Fibroblast of skin of scalp (primary cell): ENCODE data around the gene TIGD2.
"Not testable (repeated sequence)": the region's sequence is repeated elsewhere in the genome, so short reads cannot be mapped to it uniquely, and the experiment has no call there.

Experiments used
- DNase-seq: peaks from one replicate; pipeline ENCODE4 v3.0.0-alpha.2; 2013

Gene TIGD2

DNA sequence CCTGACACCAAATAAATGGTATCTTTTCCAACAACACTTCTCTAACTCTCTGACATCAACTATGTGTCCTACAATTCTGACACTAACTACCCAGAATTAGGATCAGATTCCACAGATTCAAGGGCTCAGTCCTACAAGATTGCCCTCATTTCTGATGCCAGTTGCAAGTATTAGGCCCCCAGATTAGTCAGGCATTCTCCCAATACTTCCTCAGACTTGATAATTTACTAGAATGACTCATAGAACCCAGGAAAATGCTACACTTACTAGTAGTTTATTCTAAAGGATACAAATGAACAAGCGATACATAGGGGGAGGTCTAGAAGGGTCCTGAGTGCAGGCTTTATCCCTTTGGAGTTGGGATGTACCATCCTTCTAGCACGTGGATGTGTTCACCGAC, 8.5 kb downstream of the TIGD2 start:
- peak; percentile 8 for DNase-seq

DNA sequence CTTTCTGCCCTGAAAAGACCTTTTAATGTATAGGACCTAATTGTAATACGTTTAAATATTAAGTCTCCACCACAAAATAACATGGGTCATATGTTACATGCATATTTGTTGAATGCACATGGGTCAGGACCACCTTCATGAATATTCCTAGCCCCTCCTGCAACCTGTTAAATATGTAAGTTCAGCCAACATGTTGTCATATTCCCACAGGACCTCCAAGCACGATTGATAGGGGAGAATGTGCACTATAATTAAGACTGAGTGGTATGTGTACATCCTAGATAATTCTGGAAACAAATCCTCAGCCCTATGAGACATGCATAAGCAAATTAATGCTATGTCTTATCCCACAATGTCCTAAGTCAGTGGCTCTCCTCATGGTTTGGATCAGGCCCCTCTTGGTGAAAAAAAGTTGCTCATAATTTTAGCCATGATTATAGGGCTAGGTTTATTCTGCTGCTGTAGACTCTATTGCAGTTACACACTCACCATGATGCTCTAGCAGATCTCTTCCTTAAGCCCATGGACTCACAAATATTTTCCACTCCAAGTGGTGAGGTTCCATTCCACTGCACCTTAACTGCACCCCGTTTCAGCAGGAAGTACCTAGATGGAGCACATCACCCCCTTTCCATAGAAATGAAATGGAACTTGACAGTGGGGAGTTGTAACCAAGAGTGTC, 10.2 kb downstream of the TIGD2 start:
- DNase-seq, result no peak

DNA sequence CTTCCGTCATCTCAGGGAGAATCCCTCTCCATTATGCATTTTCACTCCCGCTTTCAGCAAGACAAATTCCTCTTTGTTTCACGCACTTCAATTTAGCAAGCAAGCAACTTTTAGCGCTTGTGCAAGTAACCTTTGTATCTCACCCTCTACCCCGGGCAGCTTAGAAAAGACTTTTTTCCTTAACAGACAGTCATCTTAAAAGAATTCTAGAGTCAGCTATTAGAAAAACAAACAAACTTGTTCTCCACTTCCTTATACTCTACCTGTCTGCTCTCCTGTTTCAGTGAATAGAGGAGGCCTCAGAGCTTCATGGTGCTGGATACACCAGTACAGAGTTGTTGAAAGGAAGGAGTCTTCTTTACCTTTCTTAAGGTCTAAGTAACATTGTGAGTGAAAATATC, 12.1 kb downstream of the TIGD2 start:
- DNase-seq, result no peak

DNA sequence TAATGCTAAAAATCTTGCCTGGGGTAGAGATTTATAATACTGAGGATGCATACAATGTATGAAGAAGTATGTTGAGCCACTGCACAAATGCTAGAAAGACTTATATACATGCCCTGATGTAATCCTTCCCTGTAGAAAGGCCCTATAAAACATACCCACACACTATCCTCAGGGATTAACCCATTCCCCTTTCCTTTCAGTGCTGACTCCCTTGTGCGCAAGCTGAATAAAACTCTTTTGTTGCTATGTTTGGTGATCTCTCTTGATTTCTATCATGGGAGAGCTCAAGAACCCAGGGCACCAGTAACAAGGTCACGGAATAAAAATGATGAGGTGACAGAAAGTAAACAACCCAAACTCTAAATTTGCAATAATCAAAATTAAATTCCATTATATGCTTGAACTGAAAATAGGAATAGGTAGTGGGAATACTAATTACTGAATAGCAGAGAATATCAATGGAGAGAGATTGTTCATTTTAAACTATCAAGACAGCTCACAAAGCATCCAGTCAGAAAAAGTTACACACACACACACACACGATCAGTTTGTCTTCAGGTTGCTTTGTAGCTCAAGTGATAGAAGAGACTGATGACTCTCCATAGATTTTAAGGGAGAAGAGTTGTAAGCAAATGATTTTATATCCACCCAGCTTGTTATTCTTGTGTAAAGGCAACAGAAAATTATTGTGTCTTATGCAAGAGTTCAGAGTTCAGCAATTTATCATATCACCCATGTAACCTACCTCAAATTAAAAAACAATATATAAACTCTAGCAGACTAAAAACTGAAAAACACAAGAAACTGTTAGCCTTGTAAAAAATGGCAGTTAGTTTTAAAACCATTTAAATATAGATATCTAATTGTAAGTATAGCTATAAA, 14.8 kb downstream of the TIGD2 start:
- no peak for DNase-seq

DNA sequence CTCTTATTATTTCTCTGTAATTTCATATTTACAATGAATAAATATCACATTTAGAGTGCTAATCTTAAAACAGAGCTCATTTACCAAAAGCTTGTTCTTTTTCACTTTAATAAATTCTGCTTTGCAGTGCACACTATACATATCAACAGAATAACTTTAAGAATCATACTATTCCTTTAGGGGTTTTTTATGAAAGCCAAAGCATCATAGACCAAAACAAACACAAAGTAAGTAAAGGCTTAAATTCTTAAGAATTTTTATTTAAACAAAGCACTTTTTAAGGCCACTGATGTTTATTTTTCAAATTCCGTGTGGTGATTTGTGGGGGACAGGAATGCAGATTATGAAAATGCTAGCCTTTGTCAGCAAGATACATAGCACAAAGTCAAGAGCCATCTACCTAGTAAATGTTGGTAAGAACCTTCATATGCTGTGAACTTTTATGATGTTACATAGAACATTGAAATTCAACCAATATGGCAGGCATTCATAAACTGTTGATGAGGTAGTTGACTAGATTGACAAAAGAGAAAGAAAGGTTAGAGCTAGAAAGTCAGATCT, 17.8 kb downstream of the TIGD2 start:
- peak; percentile 59 for DNase-seq

DNA sequence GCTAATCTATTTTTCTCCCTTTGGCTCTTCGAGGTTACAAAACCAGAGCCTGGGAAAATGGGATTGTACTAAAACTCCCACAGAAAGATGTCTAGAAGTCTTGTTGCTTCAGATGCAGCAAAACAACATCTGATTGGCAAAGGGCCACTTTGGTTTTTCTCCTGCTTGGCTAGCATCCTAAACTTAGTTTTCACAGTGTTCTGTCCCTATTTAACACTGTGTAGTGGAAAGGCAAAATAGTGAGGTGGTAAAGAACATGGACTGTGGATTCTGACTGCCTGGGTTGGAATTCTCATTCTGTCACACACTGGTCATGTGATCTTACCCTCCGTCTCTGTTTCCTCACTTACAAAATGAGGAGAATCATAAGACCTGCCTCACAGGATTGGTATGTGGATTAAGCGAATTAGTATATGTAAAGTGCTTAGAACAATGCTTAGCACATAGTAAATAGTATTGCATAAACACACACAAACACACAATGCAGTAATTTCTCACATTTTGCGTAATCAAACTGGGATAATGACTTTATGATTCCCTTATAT, 23.5 kb downstream of the TIGD2 start:
- DNase-seq, result peak; percentile 67

DNA sequence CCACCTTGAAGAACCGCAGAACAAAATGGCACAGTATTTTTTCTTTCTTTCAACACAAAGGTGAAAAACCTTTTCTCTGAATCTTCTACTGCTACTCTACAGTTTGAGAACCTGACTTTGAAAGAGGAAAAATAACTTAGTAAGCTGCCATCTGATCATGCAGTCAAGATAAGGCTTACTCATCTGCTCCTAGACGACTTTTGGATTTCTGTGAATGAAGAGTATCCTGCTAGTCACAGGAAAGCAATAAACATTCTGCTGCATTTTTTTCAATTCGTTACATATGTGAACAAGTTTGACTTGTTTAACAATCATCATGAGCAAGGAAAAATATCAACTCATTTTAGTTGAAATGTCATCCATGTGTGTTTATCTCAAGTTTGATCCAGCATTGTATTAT, 25.2 kb downstream of the TIGD2 start:
- no peak for DNase-seq

DNA sequence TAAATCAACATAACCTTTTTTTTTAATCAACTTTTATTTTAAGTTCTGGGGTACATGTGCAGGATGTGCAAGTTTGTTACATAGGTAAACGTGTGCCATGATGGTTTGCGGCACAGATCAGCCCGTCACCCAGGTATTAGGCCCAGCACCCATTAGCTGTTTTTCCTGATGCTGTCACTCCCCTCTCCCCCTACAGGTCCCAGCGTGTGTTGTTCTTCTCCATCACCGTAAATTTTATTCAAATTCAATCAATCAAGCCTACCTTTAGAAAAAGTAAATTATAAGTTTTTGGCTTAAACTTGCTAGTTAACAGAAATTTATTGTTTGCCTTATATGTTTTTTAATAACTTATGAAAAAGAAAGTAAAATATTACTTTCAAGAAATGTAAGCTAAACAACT, 25.9 kb downstream of the TIGD2 start:
- no peak for DNase-seq

DNA sequence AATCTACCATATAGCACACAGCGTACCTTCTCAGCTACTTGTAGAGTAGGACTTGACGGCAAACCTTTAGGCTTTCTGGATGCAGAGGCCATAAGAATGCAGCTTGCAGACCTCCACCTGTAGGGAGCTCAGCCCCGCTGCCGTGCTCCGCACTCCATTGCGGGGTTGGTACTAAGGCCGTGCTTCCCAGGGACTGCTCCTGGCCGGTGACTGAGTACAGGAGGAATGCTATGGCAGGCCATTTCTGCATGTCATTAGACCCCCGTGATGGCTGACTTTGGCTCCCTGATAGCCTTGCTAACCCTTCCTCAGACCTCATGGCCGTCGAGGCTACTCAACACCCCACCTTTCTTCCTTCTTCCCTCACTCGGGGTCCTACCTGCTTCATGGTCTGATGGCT, 26.4 kb downstream of the TIGD2 start:
- no peak for DNase-seq

DNA sequence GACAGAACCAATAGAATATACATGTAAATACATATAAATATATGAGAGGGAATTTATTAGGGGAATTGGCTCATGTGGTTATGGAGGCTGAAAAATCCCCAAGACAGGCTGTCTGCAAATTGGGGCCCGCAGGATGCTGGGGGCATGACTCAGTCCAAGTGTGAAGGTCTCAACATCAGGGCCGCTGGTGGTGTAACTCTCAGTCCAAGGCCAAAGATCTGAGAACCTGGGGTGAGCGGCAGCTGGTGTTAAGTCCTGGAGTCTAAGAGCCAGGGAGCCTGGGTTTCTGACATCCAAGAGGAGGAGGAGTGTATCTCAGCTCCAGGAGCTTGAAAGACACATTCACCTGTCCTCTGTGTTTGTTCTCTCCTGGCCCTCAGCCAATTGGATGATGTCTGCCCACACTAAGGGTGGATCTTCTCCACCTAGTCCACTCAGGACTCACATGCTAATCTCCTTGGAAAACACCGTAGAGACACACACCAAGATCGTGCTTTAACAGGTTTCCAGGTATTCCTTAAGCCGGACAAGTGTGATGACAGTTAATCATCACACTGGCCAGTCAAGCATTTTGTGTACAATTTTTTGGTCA, 28.9 kb downstream of the TIGD2 start:
- no peak for DNase-seq

DNA sequence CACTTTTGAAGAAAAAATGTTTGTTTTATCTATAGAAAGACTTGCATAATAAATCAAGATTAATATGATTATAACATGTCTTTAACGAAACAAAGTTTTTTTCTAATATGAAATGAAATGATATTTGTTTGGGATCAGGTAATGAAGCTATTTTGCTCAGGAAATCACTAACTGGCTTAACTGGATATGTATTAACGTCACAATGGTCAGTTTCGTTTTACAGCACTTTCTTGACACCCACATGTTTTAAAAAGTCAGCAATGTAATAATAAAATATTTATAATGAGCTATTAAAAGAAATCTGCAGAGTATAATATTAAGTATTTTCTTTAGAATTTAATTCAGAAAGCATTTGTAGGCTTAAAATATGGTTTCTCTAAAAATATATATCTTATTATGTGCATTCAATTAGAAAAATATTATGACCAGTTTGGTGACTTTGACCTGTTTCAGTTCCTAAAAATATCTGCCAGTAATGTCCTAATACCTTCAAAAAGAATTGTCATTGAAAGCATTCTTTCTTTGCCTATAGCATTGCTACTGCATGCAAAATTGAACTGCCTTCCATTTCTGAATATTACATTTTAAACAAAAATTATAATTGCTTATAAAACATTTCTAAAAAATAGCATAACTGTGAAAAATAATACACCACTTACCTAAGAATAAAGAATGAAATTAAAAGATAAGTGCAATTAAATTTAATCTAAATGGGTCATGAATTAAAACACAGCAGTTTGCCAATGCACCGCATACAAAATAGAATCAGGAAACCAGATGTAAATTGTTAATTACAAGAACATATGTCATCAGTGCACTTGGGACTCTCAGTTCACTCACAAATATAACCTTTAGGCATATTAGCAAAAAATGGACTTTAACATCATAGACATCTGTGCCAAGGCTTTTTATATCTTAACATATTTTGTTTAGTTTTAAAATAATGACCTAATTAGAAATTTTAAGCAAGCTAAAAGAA, 31.6 kb downstream of the TIGD2 start:
- no peak for DNase-seq

DNA sequence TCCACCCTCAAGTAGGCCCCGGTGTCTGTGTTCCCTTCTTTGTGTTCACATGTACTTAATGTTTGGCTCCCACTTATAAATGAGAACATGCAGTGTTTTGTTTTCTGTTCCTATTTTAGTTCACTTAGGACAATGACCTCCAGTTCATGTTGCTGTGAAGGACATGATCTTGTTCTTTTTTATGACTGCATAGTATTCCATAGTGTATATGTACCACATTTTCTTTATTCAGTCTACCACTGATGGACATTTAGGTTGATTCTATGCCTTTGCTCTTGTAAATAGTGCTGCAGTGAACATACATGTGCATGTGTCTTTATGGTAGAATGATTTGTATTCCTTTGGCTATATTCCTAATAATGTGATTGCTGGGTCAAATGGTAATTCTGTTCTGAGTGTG, 33.3 kb downstream of the TIGD2 start:
- DNase-seq, result not testable (repeated sequence)

DNA sequence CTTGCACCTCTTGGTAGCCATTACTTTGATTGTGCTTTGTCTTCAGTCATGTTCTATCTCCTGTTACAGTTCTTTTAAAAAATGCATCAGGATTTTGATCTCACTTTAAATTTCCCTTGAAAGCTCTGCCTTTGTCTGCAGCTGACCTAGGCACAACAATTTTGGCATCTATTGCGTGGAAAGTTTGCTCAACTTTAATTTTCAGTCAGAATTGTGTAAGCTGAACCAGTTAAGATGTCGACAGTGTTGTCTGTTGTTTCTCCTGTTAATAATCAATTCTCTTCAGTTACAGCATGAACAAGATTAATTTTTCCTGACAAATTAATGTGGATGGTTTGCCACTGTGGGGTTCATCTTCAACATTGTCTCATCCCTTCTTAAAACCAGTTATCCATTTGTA, 34.9 kb downstream of the TIGD2 start:
- DNase-seq, result no peak

DNA sequence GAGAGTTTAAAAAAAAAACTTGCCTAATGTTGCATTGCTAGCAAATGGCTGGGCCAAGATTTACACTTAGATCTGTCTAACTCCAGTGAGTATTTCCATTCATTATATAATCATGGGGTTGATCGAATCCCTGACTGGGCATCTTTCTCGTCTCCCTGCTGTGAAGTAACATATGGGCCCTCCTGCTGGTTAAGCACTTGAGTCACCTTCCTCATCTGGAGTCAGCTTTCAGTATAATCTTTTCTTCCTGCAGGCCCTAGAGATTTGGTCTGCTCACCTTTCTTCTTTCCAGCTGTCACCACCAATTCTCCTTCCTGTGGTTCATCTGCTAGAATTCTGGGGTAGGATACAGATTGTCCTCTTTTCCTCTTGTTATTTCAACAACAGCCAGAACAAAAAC, 41.6 kb downstream of the TIGD2 start:
- peak; percentile 10 for DNase-seq

DNA sequence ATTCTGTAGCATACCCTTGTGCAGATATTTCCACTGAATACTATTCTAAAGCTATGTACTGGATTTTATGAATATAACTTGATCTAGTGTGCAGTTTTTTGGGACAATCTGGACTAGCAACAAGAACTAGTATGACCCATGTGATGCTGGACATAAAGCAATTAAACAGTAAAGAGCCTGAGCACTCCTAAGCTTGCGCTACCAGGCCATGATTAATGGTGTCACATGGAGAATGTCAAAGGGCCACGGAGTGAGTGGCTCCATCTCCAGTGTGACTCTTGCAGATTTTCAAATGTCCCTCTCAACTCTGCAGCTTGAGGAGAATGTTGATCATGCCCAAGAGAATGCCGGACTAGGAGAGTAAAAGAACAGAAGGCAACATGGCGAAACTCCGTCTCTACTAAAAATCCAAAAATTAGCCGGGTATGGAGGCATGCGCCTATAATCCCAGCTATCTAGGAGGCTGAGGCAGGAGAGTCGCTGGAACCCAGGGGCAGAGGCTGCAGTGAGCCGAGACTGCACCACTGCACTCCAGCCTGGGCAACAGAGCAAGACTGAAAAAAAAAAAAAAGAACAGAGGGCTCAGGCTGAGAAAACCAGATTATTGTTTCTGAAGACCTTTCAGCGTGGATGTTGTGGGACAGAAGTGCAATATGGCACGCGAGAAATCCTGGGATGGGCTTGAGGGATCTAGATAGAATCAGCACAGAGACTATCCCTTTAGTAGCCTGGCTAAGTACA, 45.0 kb downstream of the TIGD2 start:
- no peak for DNase-seq

DNA sequence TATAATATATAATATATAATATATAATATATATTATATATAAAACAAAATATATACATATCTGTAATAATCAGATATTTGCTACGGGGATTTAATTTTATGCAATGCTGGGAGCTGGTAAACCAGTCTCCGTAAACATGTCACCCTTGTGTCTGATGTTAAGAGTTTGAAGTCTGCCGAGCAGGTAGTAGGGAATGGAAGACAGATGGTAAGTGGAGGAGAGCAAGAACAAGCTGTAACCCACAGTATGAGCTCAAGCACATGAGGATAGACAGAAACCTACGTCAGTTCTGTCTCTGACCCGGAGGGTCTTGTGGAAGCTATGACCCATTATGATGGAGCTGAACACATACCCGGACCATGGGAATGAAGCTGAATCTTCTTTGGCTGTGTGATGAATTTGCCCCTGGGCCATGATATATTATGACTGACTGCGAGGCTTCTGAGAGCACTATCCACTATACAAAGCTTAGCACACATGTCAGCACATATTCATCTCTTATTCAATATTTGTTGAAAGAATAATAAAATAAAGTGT, 46.2 kb downstream of the TIGD2 start:
- DNase-seq, result no peak

DNA sequence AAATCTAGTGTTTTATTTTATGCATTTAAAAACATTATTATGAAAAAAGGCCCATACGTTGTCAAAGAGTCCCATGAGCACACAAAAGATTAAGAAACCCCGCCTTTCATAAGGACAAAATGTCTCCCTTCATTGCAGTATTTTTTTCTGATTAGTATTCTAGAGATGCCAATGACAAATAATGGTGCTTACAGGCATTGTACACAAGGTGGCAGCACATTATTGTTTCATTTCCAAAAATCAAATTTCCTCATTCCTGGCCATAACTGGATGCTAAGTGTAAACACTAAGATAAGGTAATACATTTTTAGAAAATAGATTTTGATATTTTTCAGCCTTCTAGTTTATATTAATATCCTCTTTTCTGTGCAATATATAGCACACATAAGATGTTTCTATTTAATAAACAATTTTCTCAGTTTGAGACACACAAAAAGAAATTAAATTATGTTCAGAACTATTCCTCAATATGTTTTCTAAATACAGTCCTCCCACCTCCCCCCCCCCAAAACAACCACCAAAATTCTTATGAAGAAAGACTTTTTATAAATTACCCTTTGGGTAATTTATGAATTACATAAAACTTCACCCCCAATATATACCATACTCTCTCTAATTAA, 47.7 kb downstream of the TIGD2 start:
- peak; percentile 55 for DNase-seq

DNA sequence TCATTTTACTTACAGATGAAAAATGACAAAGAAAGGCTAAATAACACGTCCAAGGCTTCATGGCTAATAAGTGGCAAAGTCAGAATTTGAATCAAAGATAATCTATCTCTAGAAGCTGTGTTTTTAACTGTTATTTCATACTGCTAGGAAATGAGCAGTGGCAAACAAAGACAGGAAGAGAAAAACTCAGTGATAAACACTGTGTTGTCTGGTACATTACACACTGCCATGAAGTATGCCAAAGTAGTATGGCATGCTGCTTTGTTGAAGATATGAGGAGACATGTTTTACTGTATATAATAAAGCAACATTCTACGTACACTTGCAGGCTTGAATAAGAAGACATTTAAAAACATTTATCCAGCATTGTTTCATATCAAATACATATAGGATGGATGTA, 49.5 kb downstream of the TIGD2 start:
- no peak for DNase-seq

DNA sequence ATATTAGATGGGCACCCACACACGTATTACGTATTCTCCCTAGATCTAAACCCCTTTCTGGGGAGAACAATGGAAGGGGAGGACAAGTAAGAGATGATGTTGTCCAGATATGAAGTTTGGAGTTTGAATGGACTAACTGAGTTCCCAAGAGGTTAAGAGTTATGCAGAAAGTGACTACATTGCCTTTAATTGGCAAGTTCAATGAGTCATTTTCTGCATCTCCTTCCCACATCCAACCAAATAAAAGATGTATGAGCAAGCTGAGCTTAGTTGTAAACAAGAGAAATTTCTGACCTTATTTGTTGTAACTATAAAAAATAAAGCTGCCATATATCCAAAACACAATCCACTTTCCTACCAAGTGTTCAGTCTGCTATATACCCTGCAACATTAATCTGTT, 50.5 kb downstream of the TIGD2 start:
- DNase-seq, result peak; percentile 9

DNA sequence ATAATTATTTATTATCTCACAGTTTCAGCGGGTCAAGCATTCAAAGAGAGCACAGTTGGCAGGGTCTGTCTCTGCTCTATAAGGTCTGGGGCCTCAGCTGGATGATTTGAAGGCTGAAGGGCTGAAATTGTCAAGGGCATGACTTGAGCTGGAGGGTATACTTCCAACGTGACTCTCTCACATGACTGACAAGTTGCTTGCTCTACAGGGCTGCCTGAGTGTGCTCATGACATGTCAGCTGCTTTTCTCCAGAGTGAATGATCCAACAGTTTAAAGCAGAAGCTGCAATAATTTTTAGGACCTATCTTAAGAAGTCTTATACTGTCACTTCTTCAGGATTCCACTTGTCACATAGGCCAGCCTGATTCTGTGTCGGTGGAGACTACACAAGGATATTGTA, 51.2 kb downstream of the TIGD2 start:
- no peak for DNase-seq
